Common myeloid progenitor, CD34-positive (primary cell): ENCODE data around the gene CARD10.

Experiments used
- CTCF ChIA-PET: fragments of 350-600 bp; sonication (Branson Sonifier 250); formaldehyde crosslinking; loops from one replicate; lab custom pipeline; 2021; ENCODE audit warnings: antibody characterized with exemption; lab: Charles Lee
- POLR2A ChIA-PET: fragments of 350-600 bp; sonication (Branson Sonifier 250); formaldehyde crosslinking; loops from one replicate; lab custom pipeline; 2021; ENCODE audit warnings: antibody characterized with exemption; lab: Charles Lee
- DNase-seq, 3 donors: peaks; one replicate each; pipeline versions ENCODE4 v3.0.0 to v3.0.0-alpha.2; 2013
- H3K27ac ChIP-seq, 2 experiments: 1 replicate in 1 of 2; 2 replicates in 1 of 2; pipeline ENCODE4 v1.7.0; 2013; ENCODE audit warnings: inconsistent platforms in 2 of 2, low read length in 2 of 2, mild to moderate bottlenecking in 2 of 2, low read depth in 1 of 2, moderate library complexity in 1 of 2; ENCODE audit not compliant: severe bottlenecking in 2 of 2, insufficient read depth in 1 of 2, poor library complexity in 1 of 2
- H3K27me3 ChIP-seq, 5 experiments: replicated peaks in 2 of 5; 1 replicate in 3 of 5; 2 replicates in 2 of 5; pipeline versions ENCODE4 v1.6.1 to v1.7.0; 2013; ENCODE audit warnings: low read length in 4 of 5, mild to moderate bottlenecking in 2 of 5, moderate library complexity in 2 of 5, inconsistent platforms in 1 of 5; ENCODE audit not compliant: insufficient read depth in 5 of 5, control insufficient read depth in 4 of 5
- H3K36me3 ChIP-seq, 4 experiments: 1 replicate in 2 of 4; 2 replicates in 2 of 4; pipeline versions ENCODE4 v1.6.1 to v1.7.0; 2013; ENCODE audit warnings: low read length in 3 of 4, control low read depth in 1 of 4, mild to moderate bottlenecking in 1 of 4; ENCODE audit not compliant: control insufficient read depth in 4 of 4, insufficient read depth in 4 of 4
- H3K4me1 ChIP-seq, 4 experiments: 1 replicate in 3 of 4; 2 replicates in 1 of 4; pipeline versions ENCODE4 v1.6.1 to v1.7.1; 2013; ENCODE audit warnings: low read length in 3 of 4, mild to moderate bottlenecking in 3 of 4, control low read depth in 1 of 4, inconsistent platforms in 1 of 4, moderate library complexity in 1 of 4; ENCODE audit not compliant: control insufficient read depth in 4 of 4, insufficient read depth in 4 of 4; ENCODE audit errors: control extremely low read depth in 1 of 4
- H3K4me3 ChIP-seq, 7 experiments: 1 replicate in 4 of 7; 2 replicates in 3 of 7; pipeline versions ENCODE4 v1.5.1 to v1.7.0; 2013; ENCODE audit warnings: mild to moderate bottlenecking in 7 of 7, low read length in 6 of 7, moderate library complexity in 6 of 7, inconsistent platforms in 2 of 7, low read depth in 2 of 7, control low read depth in 1 of 7; ENCODE audit not compliant: insufficient read depth in 4 of 7, control insufficient read depth in 1 of 7; ENCODE audit errors: extremely low read depth in 1 of 7
- H3K9me3 ChIP-seq, 5 experiments: 1 replicate in 4 of 5; 2 replicates in 1 of 5; pipeline versions ENCODE4 v1.6.1 to v1.7.1; 2013; ENCODE audit warnings: low read length in 4 of 5, mild to moderate bottlenecking in 2 of 5, inconsistent platforms in 1 of 5, low read depth in 1 of 5, moderate library complexity in 1 of 5; ENCODE audit not compliant: control insufficient read depth in 4 of 5, insufficient read depth in 2 of 5; ENCODE audit errors: control extremely low read depth in 1 of 5
- WGBS: methylation state at CpG from one replicate; pipeline ENCODE4 v1.1.5; 2013; ENCODE audit not compliant: insufficient coverage; 5-methylcytosine and 5-hydroxymethylcytosine counted together

The CARD10 gene

DNA sequence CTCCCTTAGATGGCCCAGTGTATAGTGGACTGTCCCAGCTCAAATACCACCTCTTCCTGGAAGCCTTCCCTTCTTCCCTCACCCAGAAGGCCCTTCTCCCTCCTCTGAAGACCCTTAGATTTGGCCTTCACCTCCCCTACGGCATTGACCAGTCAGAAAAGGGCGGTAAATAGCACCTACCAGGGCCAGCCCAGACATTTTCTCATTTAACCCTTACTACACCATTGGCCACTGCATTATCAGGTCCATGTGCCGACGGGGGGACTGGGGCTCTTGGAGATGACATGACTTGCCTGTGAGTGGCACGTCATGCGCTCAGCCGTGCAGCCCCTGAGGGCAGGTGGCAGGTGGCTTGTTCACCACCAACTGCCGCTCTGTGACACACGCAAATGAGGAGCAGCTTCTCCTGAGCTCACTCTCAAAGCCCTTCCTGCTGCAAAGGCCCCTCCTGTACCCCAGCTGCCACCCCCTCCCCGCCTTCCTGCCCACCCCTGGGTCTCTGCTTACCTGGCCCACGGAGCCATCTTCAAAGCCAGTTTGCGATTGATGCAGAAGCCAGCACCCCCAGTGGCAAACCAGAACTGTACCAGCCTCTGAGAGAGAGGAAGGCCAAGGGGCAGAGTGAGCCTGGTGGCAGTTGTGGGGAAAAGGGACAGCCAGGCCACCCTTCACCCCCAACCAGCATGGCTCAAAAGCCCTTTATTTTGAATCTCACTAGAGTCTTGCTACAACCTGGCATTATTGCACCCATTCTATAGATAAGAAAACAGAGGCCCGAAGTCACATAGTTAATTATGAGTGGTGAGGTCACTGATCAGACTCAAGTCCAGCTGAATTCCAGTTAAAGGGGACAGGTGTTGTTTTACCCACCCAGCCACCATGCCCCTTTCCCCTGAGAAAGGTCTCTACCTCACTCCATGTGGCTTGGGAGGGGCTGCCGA lies 42.6 kb downstream of the CARD10 start:
- ChIA-PET POLR2A (no interaction called here), CTCF (interaction anchor here (0.6 kb wide), 1 partner anchor 29 kb away, joined by 3 read pairs; no protein-coding TSS in a partner anchor)
- peaks cover 7 to 89% (median 66%) of the 10 kb centered on the region in 4 experiments for H3K36me3 ChIP-seq
- no peak overlapping the region for H3K4me3 ChIP-seq
- 98% methylated on average over 12 of the region's 14 CpGs for WGBS
- no peaks in the 10 kb centered on the region for H3K9me3 ChIP-seq
- DNase-seq: no peak
- no peaks in the 10 kb centered on the region for H3K4me1 ChIP-seq
- H3K27me3 ChIP-seq: no peaks in the 10 kb centered on the region
- no peak overlapping the region for H3K27ac ChIP-seq

DNA sequence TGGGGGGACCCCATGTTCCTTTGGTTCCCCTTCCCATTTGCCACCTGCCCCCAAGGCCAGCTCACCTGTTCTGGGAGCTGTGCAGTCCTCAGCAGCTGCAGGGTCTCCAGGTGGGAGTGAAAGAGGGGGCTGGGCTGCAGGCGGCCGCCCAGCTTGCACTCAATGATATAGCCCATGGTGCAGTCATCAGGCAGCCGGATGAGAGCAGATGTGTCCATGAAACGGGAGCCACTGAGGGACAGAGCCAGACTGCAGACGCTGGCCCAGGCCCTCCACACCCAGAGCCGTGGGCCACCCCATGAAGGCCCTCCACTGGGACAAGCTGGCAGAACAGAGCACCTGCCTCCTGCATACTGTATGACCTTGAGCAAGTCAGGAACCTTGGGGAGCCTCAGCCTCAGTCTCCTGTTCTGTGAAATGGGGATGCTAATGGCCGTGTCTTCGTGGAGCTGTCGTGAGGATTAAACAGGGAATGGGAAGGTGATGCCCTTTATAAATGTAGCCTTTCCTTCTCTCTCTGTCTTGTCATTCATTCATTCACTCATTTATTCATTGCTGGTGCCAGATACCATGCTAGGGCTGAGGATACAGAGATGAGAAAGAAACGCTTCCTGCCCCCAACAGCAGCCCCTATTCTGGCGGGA lies 44.6 kb downstream of the CARD10 start:
- no peaks in the 10 kb centered on the region for H3K27me3 ChIP-seq
- CTCF ChIA-PET: interaction anchor here (0.5 to 5.9 kb wide), 7 partner anchors 9 to 315 kb away, joined by 3 to 59 read pairs (median 4); partner anchors contain the start of gene MFNG
- POLR2A ChIA-PET: no interaction called here
- 99% methylated on average over 8 of the region's 11 CpGs for WGBS
- no peaks in the 10 kb centered on the region for H3K4me1 ChIP-seq
- no peak overlapping the region for H3K4me3 ChIP-seq
- no peaks in the 10 kb centered on the region for H3K9me3 ChIP-seq
- H3K36me3 ChIP-seq: peaks cover 12 to 90% (median 70%) of the 10 kb centered on the region in 4 experiments
- H3K27ac ChIP-seq: no peak overlapping the region
- no peak for DNase-seq

DNA sequence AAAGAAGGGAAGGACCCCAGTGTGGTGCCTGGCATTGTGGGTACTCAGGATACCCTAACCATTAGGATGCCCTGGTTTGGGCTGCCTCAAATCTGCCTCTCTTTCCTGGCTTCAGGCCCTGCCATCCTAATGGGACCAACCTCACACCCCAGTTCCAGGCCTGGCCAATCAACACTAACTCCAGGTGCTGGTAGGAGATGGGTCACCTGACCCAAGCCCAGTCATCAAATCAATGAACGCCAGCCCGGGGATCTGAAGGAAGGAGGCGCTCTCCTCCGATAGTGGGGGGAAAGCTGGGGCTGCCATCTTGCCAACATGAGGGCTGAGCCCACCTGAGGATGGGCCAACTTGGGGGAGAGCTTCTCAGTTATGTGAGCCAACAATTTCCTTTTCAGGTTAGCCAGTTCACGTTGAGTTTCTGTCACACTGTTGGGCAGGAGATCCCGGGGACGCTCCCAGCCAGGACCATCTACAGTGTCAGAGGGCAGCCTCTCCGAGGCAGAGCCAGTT lies 45.7 kb downstream of the CARD10 start:
- no peaks in the 10 kb centered on the region for H3K27me3 ChIP-seq
- H3K9me3 ChIP-seq: no peaks in the 10 kb centered on the region
- H3K4me1 ChIP-seq: no peaks in the 10 kb centered on the region
- no peak overlapping the region for H3K4me3 ChIP-seq
- ChIA-PET CTCF (interaction anchor here (1.0 to 5.9 kb wide), 12 partner anchors 10 to 156 kb away, joined by 3 to 59 read pairs (median 8); partner anchors contain the start of gene MFNG), POLR2A (interaction anchor here (0.6 kb wide), 2 partner anchors 12 to 107 kb away, joined by 3 read pairs; partner anchors contain the start of gene MFNG)
- H3K27ac ChIP-seq: no peak overlapping the region
- H3K36me3 ChIP-seq: peaks cover 14 to 90% (median 71%) of the 10 kb centered on the region in 4 experiments
- 84% methylated on average over 8 of the region's 8 CpGs for WGBS
- DNase-seq: no peak

DNA sequence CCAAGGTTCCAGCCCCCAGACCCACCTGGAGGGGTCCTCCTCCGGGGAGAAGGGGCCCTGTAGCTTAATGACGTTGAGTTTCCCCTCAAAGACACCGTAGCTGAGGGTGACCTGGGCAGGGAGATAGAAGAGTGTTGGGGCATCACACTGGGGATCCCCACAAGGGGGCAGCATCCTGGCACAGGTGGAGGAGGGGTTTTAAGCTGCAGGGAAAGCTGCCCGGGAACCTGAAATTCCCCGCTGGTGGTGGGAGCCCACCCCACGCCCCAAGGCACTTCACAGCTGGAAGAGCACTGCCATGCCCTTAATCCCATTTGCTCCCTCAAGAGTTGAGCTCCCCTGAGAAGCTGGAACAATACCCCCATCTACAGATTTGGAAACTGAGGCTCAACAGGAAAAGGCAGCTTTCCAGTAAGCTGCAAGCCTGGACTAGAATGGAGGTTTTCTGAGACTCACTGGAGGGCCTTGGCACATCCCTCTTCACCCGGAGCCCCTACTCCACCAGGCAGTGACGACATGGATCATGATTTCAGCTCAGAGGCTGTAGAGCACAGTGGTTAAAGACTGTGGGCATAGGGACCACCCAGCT lies 46.7 kb downstream of the CARD10 start:
- Histone ChIP-seq H3K4me3 (no peak overlapping the region), H3K9me3 (no peaks in the 10 kb centered on the region), H3K4me1 (no peaks in the 10 kb centered on the region), H3K27me3 (no peaks in the 10 kb centered on the region), H3K27ac (no peak overlapping the region), H3K36me3 (peaks cover 20 to 85% (median 68%) of the 10 kb centered on the region in 4 experiments)
- POLR2A ChIA-PET: interaction anchor here (0.9 to 1.2 kb wide), 3 partner anchors 26 to 120 kb away, joined by 3 to 4 read pairs (median 3); no protein-coding TSS in a partner anchor
- CTCF ChIA-PET: interaction anchor here (0.9 to 5.9 kb wide), 14 partner anchors 10 to 155 kb away, joined by 3 to 59 read pairs (median 6); partner anchors contain the start of gene MFNG
- 81% methylated on average over 5 of the region's 8 CpGs for WGBS
- DNase-seq: peak in 2 of 3 donors; percentile 40 to 45

DNA sequence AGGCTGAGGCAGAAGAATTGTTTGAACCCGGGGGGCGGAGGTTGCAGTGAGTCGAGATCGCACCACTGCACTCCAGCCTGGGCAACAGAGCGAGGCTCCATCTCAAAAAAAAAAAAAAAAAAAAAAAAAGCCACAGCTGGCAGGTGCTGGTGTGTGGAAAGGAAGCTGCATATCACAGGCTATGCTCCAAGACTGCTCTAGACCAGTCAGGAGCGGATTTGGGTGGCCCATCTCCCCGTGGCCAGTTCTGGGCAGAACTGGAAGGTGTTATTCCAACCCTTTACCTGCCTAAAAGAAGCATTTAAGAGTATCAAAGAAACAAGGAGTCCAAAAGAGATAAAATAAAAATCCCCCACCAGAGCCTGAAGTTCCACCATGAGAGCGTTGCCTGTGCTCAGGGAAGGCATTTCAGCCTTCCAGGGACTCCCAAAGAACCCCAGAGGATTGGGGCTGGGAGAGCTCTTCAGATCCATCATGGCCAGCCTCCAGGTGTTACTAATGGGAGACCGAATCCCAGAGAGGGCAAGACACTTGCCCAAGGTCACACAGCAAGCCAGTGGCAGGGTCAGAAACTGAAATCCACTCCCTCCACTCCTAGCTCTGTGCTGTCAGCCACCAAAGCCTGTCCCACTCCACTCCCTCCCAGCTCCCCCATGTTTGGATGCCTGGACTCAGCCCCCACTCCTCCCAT lies 47.3 kb downstream of the CARD10 start:
- Histone ChIP-seq H3K36me3 (peaks cover 20 to 86% (median 67%) of the 10 kb centered on the region in 4 experiments), H3K27me3 (no peaks in the 10 kb centered on the region), H3K27ac (no peak overlapping the region), H3K9me3 (no peaks in the 10 kb centered on the region), H3K4me1 (no peaks in the 10 kb centered on the region), H3K4me3 (no peak overlapping the region)
- 100% methylated on average over 3 of the region's 9 CpGs for WGBS
- ChIA-PET POLR2A (interaction anchor here (0.9 to 1.2 kb wide), 3 partner anchors 27 to 121 kb away, joined by 3 to 4 read pairs (median 3); no protein-coding TSS in a partner anchor), CTCF (interaction anchor here (0.9 to 5.9 kb wide), 12 partner anchors 10 to 155 kb away, joined by 3 to 59 read pairs (median 8); partner anchors contain the start of gene MFNG)
- no peak for DNase-seq

DNA sequence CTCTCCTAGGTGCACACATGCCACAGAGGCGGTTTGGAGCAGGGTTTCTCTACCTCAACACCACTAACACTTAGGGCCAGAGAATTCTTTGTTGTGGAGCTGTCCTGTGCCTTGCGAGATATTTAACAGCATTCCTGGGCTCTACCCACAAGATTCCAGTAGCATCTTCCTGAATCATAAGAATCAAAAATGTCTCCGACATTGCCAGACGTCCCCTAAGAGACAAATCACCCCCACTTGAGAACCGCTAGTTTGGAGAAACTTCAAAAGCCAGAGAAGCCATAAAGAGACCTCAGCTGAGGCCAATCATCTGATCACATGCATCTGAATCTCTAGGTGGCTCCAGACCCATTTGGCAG lies 49.1 kb downstream of the CARD10 start:
- WGBS: 94% methylated on average over 4 of the region's 5 CpGs
- Histone ChIP-seq H3K27me3 (no peaks in the 10 kb centered on the region), H3K27ac (no peak overlapping the region), H3K4me1 (peaks cover 0 to under 1% (median 0%) of the 10 kb centered on the region in 4 experiments), H3K9me3 (no peaks in the 10 kb centered on the region), H3K36me3 (peaks cover 23 to 80% (median 64%) of the 10 kb centered on the region in 4 experiments), H3K4me3 (no peak overlapping the region)
- no peak for DNase-seq
- ChIA-PET CTCF (interaction anchor here (0.9 to 5.9 kb wide), 5 partner anchors 13 to 91 kb away, joined by 3 to 59 read pairs (median 3); partner anchors contain the start of gene MFNG), POLR2A (no interaction called here)
